ENCODE measurements around the gene AIMP2. TPM values are rescaled to one million over a fixed set of nuclear protein-coding genes. Genes with fewer than 3 reads are reported as not detected.

AIMP2 gene
- total RNA-seq, 3 donors from 2014 or later, result 28.2 to 29.8 (median 28.4) TPM

GRCh38 chr7:6026820-6027311 is 17.8 kb downstream of the AIMP2 start:
- Histone ChIP-seq H3K9me3 (no peaks in the 10 kb centered on the region), H3K4me1 (no peaks in the 10 kb centered on the region), H3K36me3 (peaks cover 11% of the 10 kb centered on the region), H3K27ac (peak overlapping the region in 1 of 2 donors; percentile 80), H3K27me3 (no peaks in the 10 kb centered on the region), H3K4me3 (no peak overlapping the region)
- intact Hi-C loops (cut with DNase I; ENCODE audit: low total_unique reads), result no loop called here
- no peak for DNase-seq (ENCODE audit: low spot score in 2 of 2)
- TF ChIP-seq CTCF (IDR thresholded peaks at IDR 0.05), result no peak
- no peak for TF ChIP-seq POLR2AphosphoS5 (IDR thresholded peaks at IDR 0.05)
- no peak for TF ChIP-seq POLR2A (IDR thresholded peaks at IDR 0.05)

- Histone ChIP-seq H3K4me1 (no peaks in the 10 kb centered on the region), H3K9me3 (no peaks in the 10 kb centered on the region), H3K36me3 (peaks cover 11% of the 10 kb centered on the region), H3K27me3 (no peaks in the 10 kb centered on the region), H3K4me3 (no peak overlapping the region), H3K27ac (no peak overlapping the region)
- no peak for DNase-seq (ENCODE audit: low spot score in 2 of 2)
- TF ChIP-seq POLR2AphosphoS5 (IDR thresholded peaks at IDR 0.05) (no peak), CTCF (IDR thresholded peaks at IDR 0.05) (no peak), POLR2A (IDR thresholded peaks at IDR 0.05) (no peak)
- intact Hi-C loops (cut with DNase I; ENCODE audit: low total_unique reads), result no loop called here
Observed at GRCh38 chr7:6027806-6028365, 18.8 kb downstream of the AIMP2 start.

- Histone ChIP-seq H3K4me1 (no peaks in the 10 kb centered on the region), H3K36me3 (peaks cover 8% of the 10 kb centered on the region), H3K27ac (no peak overlapping the region), H3K27me3 (no peaks in the 10 kb centered on the region), H3K9me3 (no peaks in the 10 kb centered on the region), H3K4me3 (no peak overlapping the region)
- TF ChIP-seq POLR2AphosphoS5 (IDR thresholded peaks at IDR 0.05) (no peak), POLR2A (IDR thresholded peaks at IDR 0.05) (no peak), CTCF (IDR thresholded peaks at IDR 0.05) (no peak)
- intact Hi-C loops (cut with DNase I; ENCODE audit: low total_unique reads), result no loop called here
- no peak for DNase-seq (ENCODE audit: low spot score in 2 of 2)
Observed at GRCh38 chr7:6028563-6028962, 19.5 kb downstream of the AIMP2 start.

- intact Hi-C loops (cut with DNase I; ENCODE audit: low total_unique reads), result no loop called here
- H3K36me3 ChIP-seq, result peaks cover 2% of the 10 kb centered on the region
- TF ChIP-seq CTCF (IDR thresholded peaks at IDR 0.05) (no peak), POLR2AphosphoS5 (IDR thresholded peaks at IDR 0.05) (no peak), POLR2A (IDR thresholded peaks at IDR 0.05) (no peak)
Observed at GRCh38 chr7:6030988-6031387, 21.9 kb downstream of the AIMP2 start, which contains the start of gene ANKRD61. ANKRD61 (plus strand) TSS chr7:6031376; CDS start chr7:6031376, 0 bp downstream.

GRCh38 chr7:6031567-6031966 is 22.5 kb downstream of the AIMP2 start:
- Histone ChIP-seq H3K4me3 (no peak overlapping the region), H3K27ac (no peak overlapping the region), H3K4me1 (no peaks in the 10 kb centered on the region), H3K27me3 (no peaks in the 10 kb centered on the region), H3K36me3 (no peaks in the 10 kb centered on the region), H3K9me3 (no peaks in the 10 kb centered on the region)
- no peak for TF ChIP-seq POLR2AphosphoS5 (IDR thresholded peaks at IDR 0.05)
- no peak for TF ChIP-seq CTCF (IDR thresholded peaks at IDR 0.05)
- TF ChIP-seq POLR2A (IDR thresholded peaks at IDR 0.05), result no peak
- no peak for DNase-seq (ENCODE audit: low spot score in 2 of 2)
- intact Hi-C loops (cut with DNase I; ENCODE audit: low total_unique reads), result no loop called here

More at GRCh38 chr7:6030988-6031387, 21.9 kb downstream of the AIMP2 start, which contains the start of gene ANKRD61:
- no peaks in the 10 kb centered on the region for H3K9me3 ChIP-seq
- no peak within 1 kb of the TSS for H3K27ac ChIP-seq
- no peak within 1 kb of the TSS for H3K4me3 ChIP-seq
- no peak for DNase-seq (ENCODE audit: low spot score in 2 of 2)
- no peaks in the 10 kb centered on the region for H3K27me3 ChIP-seq
- H3K4me1 ChIP-seq, result no peaks in the 10 kb centered on the region
